K562 (cell line): ENCODE results near the gene AMZ1. TPM values are rescaled to one million over a fixed set of nuclear protein-coding genes. Genes with fewer than 3 reads are reported as not detected.

ENCODE experiments used
- CUX1 ChIP-seq: fragments of 200-800 bp; sonication (Bioruptor generic); IDR thresholded peaks from 2 replicates; pipeline ENCODE4 v1.6.1; 2016; ENCODE audit warnings: missing genetic modification characterization, missing compliant biosample characterization
- DACH1 ChIP-seq: fragments of 450-650 bp; IDR thresholded peaks from 2 replicates; pipeline ENCODE4 v1.6.1; 2018; ENCODE audit not compliant: partially characterized antibody
- MNT ChIP-seq, 2 experiments: fragments of 450-650 bp; conservative IDR thresholded peaks; 2 replicates each; pipeline ENCODE4 v1.6.1; 2017; ENCODE audit warnings: mild to moderate bottlenecking in 2 of 2, moderate library complexity in 2 of 2
- NCOR1 ChIP-seq: fragments of 450-650 bp; IDR thresholded peaks from 2 replicates; pipeline ENCODE4 v1.6.1; 2016; ENCODE audit warnings: mild to moderate bottlenecking, moderate library complexity
- NKRF ChIP-seq: fragments of 450-650 bp; IDR thresholded peaks from 2 replicates; pipeline ENCODE4 v1.6.1; 2016; ENCODE audit warnings: borderline replicate concordance
- RUNX1 ChIP-seq: sonication (generic); IDR thresholded peaks from 2 replicates; pipeline ENCODE4 v1.6.1; 2016; ENCODE audit warnings: antibody characterized with exemption, low read depth
- UBTF ChIP-seq, 2 experiments: IDR thresholded peaks; 2 replicates each; pipeline ENCODE4 v1.6.1; 2012; ENCODE audit warnings: improper control_type of control experiment in 2 of 2, low read depth in 2 of 2, low read length in 2 of 2, borderline replicate concordance in 1 of 2
- polyA plus RNA-seq, 8 experiments: library from polyadenylated mRNA; depleted of rRNA in 4 of 8; stranded (reverse) in 5 of 8; unstranded in 3 of 8; fragments of >200 nt; fragmentation: Nextera tagmentation in 2 of 8; fragmentation: Illumina TruSeq in 1 of 8; extraction: Ambion mirVana in 2 of 8; extraction: Trizol in 1 of 8; gene quantifications; 2 replicates each; pipeline versions ENCODE4 v1.2.1 to v1.2.3, GENCODE V29; 2011 to 2014; ENCODE audit warnings: inconsistent platforms in 1 of 8, missing spikeins in 1 of 8
- total RNA-seq, 7 experiments: library from RNA; depleted of rRNA in 6 of 7; stranded (reverse); fragments of >200 nt in 6 of 7; fragmentation: Illumina TruSeq in 2 of 7; extraction: Trizol in 2 of 7; gene quantifications; 2 replicates each; pipeline versions ENCODE4 v1.2.1 to v1.2.3, GENCODE V29; 2011 to 2021; ENCODE audit warnings: low replicate concordance in 1 of 7

AMZ1 gene
- total and polyA plus RNA-seq, 9 of the 15 experiments (the other 6 are each of a cell fraction or from before 2014, with no cell fraction given), result not detected

- TF ChIP-seq CUX1 (CRISPR knock-in tag), result no peak
- no peak for TF ChIP-seq NCOR1
- TF ChIP-seq DACH1, result no peak
- no peak for TF ChIP-seq NKRF
- no peak for TF ChIP-seq UBTF (IDR thresholded peaks at IDR 0.05; ENCODE audit: borderline replicate concordance in 1 of 2, low read depth in 2 of 2, low read length in 2 of 2)
- TF ChIP-seq RUNX1, result no peak
- TF ChIP-seq MNT (conservative IDR thresholded peaks at IDR 0.05), result no peak
- TF ChIP-seq, all 486 proteins: peak for 0
Observed at GRCh38 chr7:2707481-2707880, 19.5 kb downstream of the AMZ1 start (continued).
